ACC112 (cell line): ENCODE measurements around the gene PRICKLE2.

Source experiments
- H2AFZ ChIP-seq: fragments of 200-600 bp; sonication (generic); one replicate; pipeline ENCODE4 v1.6.0; 2017; ENCODE audit warnings: antibody characterized with exemption, low read length; ENCODE audit not compliant: unreplicated experiment
- H3K27ac ChIP-seq: fragments of 200-600 bp; sonication (generic); 2 replicates; pipeline ENCODE4 v1.5.1; 2014; ENCODE audit warnings: low read depth, mild to moderate bottlenecking, antibody characterized with exemption, low read length, moderate library complexity
- H3K27me3 ChIP-seq: fragments of 200-600 bp; sonication (generic); 2 replicates; pipeline ENCODE4 v1.6.1; 2014; ENCODE audit warnings: mild to moderate bottlenecking, antibody characterized with exemption, low read length, moderate library complexity, mixed read lengths; ENCODE audit not compliant: insufficient read depth
- H3K36me3 ChIP-seq: fragments of 200-600 bp; sonication (generic); 2 replicates; pipeline ENCODE4 v1.6.1; 2016; ENCODE audit warnings: mild to moderate bottlenecking, antibody characterized with exemption, low read length, moderate library complexity, mixed read lengths; ENCODE audit not compliant: insufficient read depth
- H3K4me1 ChIP-seq: fragments of 200-600 bp; sonication (generic); one replicate; pipeline ENCODE4 v1.6.1; 2016; ENCODE audit warnings: low read length, mixed read lengths; ENCODE audit not compliant: insufficient read depth, unreplicated experiment, control insufficient read depth
- H3K4me3 ChIP-seq: fragments of 200-600 bp; sonication (generic); 2 replicates; pipeline ENCODE4 v1.5.1; 2014; ENCODE audit warnings: mild to moderate bottlenecking, low read depth, low read length
- H3K79me2 ChIP-seq: fragments of 200-600 bp; sonication (generic); one replicate; pipeline ENCODE4 v1.6.0; 2016; ENCODE audit warnings: low read length; ENCODE audit not compliant: control insufficient read depth, unreplicated experiment, insufficient read depth

Gene PRICKLE2

GRCh38 chr3:64047787-64048186, 177.5 kb downstream of the PRICKLE2 start:
- Histone ChIP-seq H3K27me3 (no peaks in the 10 kb centered on the region), H3K4me3 (no peak overlapping the region), H3K4me1 (peaks cover 6% of the 10 kb centered on the region), H3K79me2 (no peaks in the 10 kb centered on the region), H3K27ac (no peak overlapping the region), H2AFZ (no peak overlapping the region), H3K36me3 (no peaks in the 10 kb centered on the region)

- H2AFZ ChIP-seq = no peak overlapping the region
- H3K4me1 ChIP-seq = peaks cover 6% of the 10 kb centered on the region
- no peak overlapping the region for H3K4me3 ChIP-seq
- no peaks in the 10 kb centered on the region for H3K27me3 ChIP-seq
- no peaks in the 10 kb centered on the region for H3K79me2 ChIP-seq
- H3K36me3 ChIP-seq = no peaks in the 10 kb centered on the region
- no peak overlapping the region for H3K27ac ChIP-seq
Observed at GRCh38 chr3:64046996-64047594, 178.2 kb downstream of the PRICKLE2 start.

DNA sequence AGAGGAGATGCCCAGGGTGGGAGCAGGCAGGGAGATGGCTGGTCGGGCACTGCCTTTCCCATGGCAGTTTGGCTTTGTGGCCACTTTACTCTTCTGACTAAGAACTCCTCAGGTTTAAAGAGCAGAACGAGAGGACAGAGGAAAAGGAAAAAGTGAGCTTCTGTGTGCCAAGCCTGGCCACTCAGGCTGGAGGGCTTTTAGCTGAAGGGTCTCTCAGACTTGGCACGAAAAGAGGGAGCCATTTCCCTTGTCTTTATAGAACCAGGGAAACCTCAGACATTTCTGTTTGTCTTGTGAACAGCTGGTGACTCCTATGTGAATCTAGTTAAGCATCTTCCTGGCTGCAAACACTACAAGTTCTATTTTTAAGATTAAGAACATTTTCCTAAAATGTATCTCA, 178.7 kb downstream of the PRICKLE2 start:
- Histone ChIP-seq H3K4me1 (peaks cover 6% of the 10 kb centered on the region), H3K36me3 (no peaks in the 10 kb centered on the region), H3K27ac (no peak overlapping the region), H3K79me2 (no peaks in the 10 kb centered on the region), H3K27me3 (no peaks in the 10 kb centered on the region), H2AFZ (no peak overlapping the region), H3K4me3 (no peak overlapping the region)

DNA sequence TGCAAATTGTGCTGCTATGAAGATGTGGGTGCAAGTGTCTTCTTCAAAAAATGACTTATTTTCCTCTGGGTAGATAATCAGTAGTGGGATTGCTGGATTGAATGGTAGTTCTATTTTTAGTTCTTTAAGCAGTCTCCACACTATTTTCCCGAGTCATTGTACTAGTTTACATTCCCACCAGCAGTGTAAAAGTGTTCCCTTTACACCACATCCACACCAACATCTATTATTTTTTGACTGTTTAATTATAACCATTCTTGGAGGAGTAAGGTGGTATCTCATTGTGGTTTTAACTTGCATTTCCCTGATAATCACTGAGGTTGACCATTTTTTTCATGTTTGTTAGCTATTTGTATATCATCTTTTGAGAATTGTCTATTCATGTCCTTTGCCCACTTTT, 182.3 kb downstream of the PRICKLE2 start:
- Histone ChIP-seq H3K79me2 (no peaks in the 10 kb centered on the region), H3K27ac (no peak overlapping the region), H3K4me3 (no peak overlapping the region), H3K27me3 (no peaks in the 10 kb centered on the region), H3K36me3 (no peaks in the 10 kb centered on the region), H3K4me1 (no peaks in the 10 kb centered on the region), H2AFZ (no peak overlapping the region)
